ENCODE results near the gene SLC2A4RG.
A peak's percentile ranks its signal among the peaks of the same experiment; 100 is the strongest.

Gene SLC2A4RG

GRCh38 chr20:63749597-63750508 lies 10.3 kb downstream of the SLC2A4RG start:
- peaks cover 3% of the 10 kb centered on the region for H3K36me3 Mint-ChIP-seq (ENCODE audit: insufficient read depth)
- no peak for ATAC-seq (replicated peaks; ENCODE audit: extremely low read depth, poor library complexity, severe bottlenecking)

GRCh38 chr20:63750807-63751470 lies 11.4 kb downstream of the SLC2A4RG start:
- ATAC-seq (replicated peaks; ENCODE audit: extremely low read depth, poor library complexity, severe bottlenecking) (peak; percentile 93), DNase-seq (ENCODE audit: low spot score in 2 of 2) (peak in 1 of 2 donors; percentile 36)
- Mint-ChIP-seq H3K4me3 (peak overlapping the region; percentile 67), H3K27ac (ENCODE audit: low read depth) (peak overlapping the region; percentile 70), H3K36me3 (ENCODE audit: insufficient read depth) (peaks cover 3% of the 10 kb centered on the region), H3K9me3 (no peaks in the 10 kb centered on the region), H3K27me3 (no peaks in the 10 kb centered on the region), H3K4me1 (peaks cover 27% of the 10 kb centered on the region)

More at GRCh38 chr20:63749597-63750508, 10.3 kb downstream of the SLC2A4RG start:
- Mint-ChIP-seq H3K9me3 (no peaks in the 10 kb centered on the region), H3K4me1 (peaks cover 19% of the 10 kb centered on the region), H3K27me3 (no peaks in the 10 kb centered on the region), H3K27ac (ENCODE audit: low read depth) (no peak overlapping the region), H3K4me3 (peak overlapping the region; percentile 27)
- no peak for DNase-seq (ENCODE audit: low spot score in 2 of 2)

GRCh38 chr20:63751471-63752271 lies 12.1 kb downstream of the SLC2A4RG start:
- peak overlapping the region; percentile 70 for H3K27ac Mint-ChIP-seq (ENCODE audit: low read depth)
- H3K36me3 Mint-ChIP-seq (ENCODE audit: insufficient read depth): peaks cover 3% of the 10 kb centered on the region
- ATAC-seq (replicated peaks; ENCODE audit: extremely low read depth, poor library complexity, severe bottlenecking): no peak
- H3K4me3 Mint-ChIP-seq: peak overlapping the region; percentile 67
- H3K4me1 Mint-ChIP-seq: peaks cover 34% of the 10 kb centered on the region
- no peaks in the 10 kb centered on the region for H3K27me3 Mint-ChIP-seq
- no peak for DNase-seq (ENCODE audit: low spot score in 2 of 2)
- H3K9me3 Mint-ChIP-seq: no peaks in the 10 kb centered on the region

- no peak for ATAC-seq (replicated peaks; ENCODE audit: extremely low read depth, poor library complexity, severe bottlenecking)
- peaks cover 3% of the 10 kb centered on the region for H3K36me3 Mint-ChIP-seq (ENCODE audit: insufficient read depth)
- H3K4me3 Mint-ChIP-seq: peak overlapping the region; percentile 67
- H3K27ac Mint-ChIP-seq (ENCODE audit: low read depth): no peak overlapping the region
- H3K4me1 Mint-ChIP-seq: peaks cover 43% of the 10 kb centered on the region
- no peak for DNase-seq (ENCODE audit: low spot score in 2 of 2)
- no peaks in the 10 kb centered on the region for H3K9me3 Mint-ChIP-seq
- H3K27me3 Mint-ChIP-seq: no peaks in the 10 kb centered on the region
Observed at GRCh38 chr20:63752411-63753101, 13.0 kb downstream of the SLC2A4RG start.

GRCh38 chr20:63753381-63753780 lies 13.8 kb downstream of the SLC2A4RG start:
- DNase-seq (ENCODE audit: low spot score in 2 of 2) (no peak), ATAC-seq (replicated peaks; ENCODE audit: extremely low read depth, poor library complexity, severe bottlenecking) (no peak)
- no peak overlapping the region for H3K4me3 Mint-ChIP-seq
- H3K27me3 Mint-ChIP-seq: no peaks in the 10 kb centered on the region
- H3K4me1 Mint-ChIP-seq: peaks cover 47% of the 10 kb centered on the region
- H3K36me3 Mint-ChIP-seq (ENCODE audit: insufficient read depth): peaks cover 3% of the 10 kb centered on the region
- H3K9me3 Mint-ChIP-seq: no peaks in the 10 kb centered on the region
- H3K27ac Mint-ChIP-seq (ENCODE audit: low read depth): no peak overlapping the region

- H3K27me3 Mint-ChIP-seq: no peaks in the 10 kb centered on the region
- H3K9me3 Mint-ChIP-seq: no peaks in the 10 kb centered on the region
- peaks cover 46% of the 10 kb centered on the region for H3K4me1 Mint-ChIP-seq
- peaks cover under 1% of the 10 kb centered on the region for H3K36me3 Mint-ChIP-seq (ENCODE audit: insufficient read depth)
- ATAC-seq (replicated peaks; ENCODE audit: extremely low read depth, poor library complexity, severe bottlenecking) (no peak), DNase-seq (ENCODE audit: low spot score in 2 of 2) (no peak)
- no peak overlapping the region for H3K27ac Mint-ChIP-seq (ENCODE audit: low read depth)
- no peak overlapping the region for H3K4me3 Mint-ChIP-seq
Observed at GRCh38 chr20:63754008-63754407, 14.4 kb downstream of the SLC2A4RG start.

- DNase-seq (ENCODE audit: low spot score in 2 of 2): no peak
- no peak for ATAC-seq (replicated peaks; ENCODE audit: extremely low read depth, poor library complexity, severe bottlenecking)
- Mint-ChIP-seq H3K4me3 (peak overlapping the region; percentile 31), H3K36me3 (ENCODE audit: insufficient read depth) (no peaks in the 10 kb centered on the region), H3K27me3 (no peaks in the 10 kb centered on the region), H3K27ac (ENCODE audit: low read depth) (peak overlapping the region; percentile 35), H3K9me3 (no peaks in the 10 kb centered on the region), H3K4me1 (peaks cover 39% of the 10 kb centered on the region)
Observed at GRCh38 chr20:63755933-63756647, 16.5 kb downstream of the SLC2A4RG start.

- peak in 1 of 2 donors; percentile 40 for DNase-seq (ENCODE audit: low spot score in 2 of 2)
- H3K9me3 Mint-ChIP-seq: no peaks in the 10 kb centered on the region
- H3K27me3 Mint-ChIP-seq: no peaks in the 10 kb centered on the region
- peak overlapping the region; percentile 35 for H3K27ac Mint-ChIP-seq (ENCODE audit: low read depth)
- peak overlapping the region; percentile 31 for H3K4me3 Mint-ChIP-seq
- peaks cover 36% of the 10 kb centered on the region for H3K4me1 Mint-ChIP-seq
- peak; percentile 86 for ATAC-seq (replicated peaks; ENCODE audit: extremely low read depth, poor library complexity, severe bottlenecking)
- H3K36me3 Mint-ChIP-seq (ENCODE audit: insufficient read depth): no peaks in the 10 kb centered on the region
Observed at GRCh38 chr20:63756648-63756991, 17.0 kb downstream of the SLC2A4RG start.

GRCh38 chr20:63758152-63758551 lies 18.6 kb downstream of the SLC2A4RG start:
- Mint-ChIP-seq H3K4me3 (no peak overlapping the region), H3K27ac (ENCODE audit: low read depth) (no peak overlapping the region), H3K36me3 (ENCODE audit: insufficient read depth) (no peaks in the 10 kb centered on the region), H3K4me1 (peaks cover 36% of the 10 kb centered on the region), H3K9me3 (no peaks in the 10 kb centered on the region), H3K27me3 (no peaks in the 10 kb centered on the region)
- no peak for ATAC-seq (replicated peaks; ENCODE audit: extremely low read depth, poor library complexity, severe bottlenecking)
- DNase-seq (ENCODE audit: low spot score in 2 of 2): no peak

- no peaks in the 10 kb centered on the region for H3K27me3 Mint-ChIP-seq
- no peaks in the 10 kb centered on the region for H3K36me3 Mint-ChIP-seq (ENCODE audit: insufficient read depth)
- no peak overlapping the region for H3K27ac Mint-ChIP-seq (ENCODE audit: low read depth)
- ATAC-seq (replicated peaks; ENCODE audit: extremely low read depth, poor library complexity, severe bottlenecking) (no peak), DNase-seq (ENCODE audit: low spot score in 2 of 2) (no peak)
- peaks cover 32% of the 10 kb centered on the region for H3K4me1 Mint-ChIP-seq
- no peak overlapping the region for H3K4me3 Mint-ChIP-seq
- no peaks in the 10 kb centered on the region for H3K9me3 Mint-ChIP-seq
Observed at GRCh38 chr20:63759377-63759901, 19.9 kb downstream of the SLC2A4RG start.

GRCh38 chr20:63765082-63765873 lies 25.7 kb downstream of the SLC2A4RG start:
- Mint-ChIP-seq H3K9me3 (no peaks in the 10 kb centered on the region), H3K27me3 (no peaks in the 10 kb centered on the region), H3K27ac (ENCODE audit: low read depth) (no peak overlapping the region), H3K36me3 (ENCODE audit: insufficient read depth) (peaks cover 2% of the 10 kb centered on the region), H3K4me3 (no peak overlapping the region), H3K4me1 (no peaks in the 10 kb centered on the region)
- DNase-seq (ENCODE audit: low spot score in 2 of 2) (no peak), ATAC-seq (replicated peaks; ENCODE audit: extremely low read depth, poor library complexity, severe bottlenecking) (no peak)

Measured in central memory CD8-positive, alpha-beta T cell (primary cell).